GM12872 (cell line): ENCODE results near the gene KRTAP2-3.

Experiments used
- CTCF ChIP-seq: IDR thresholded peaks from 3 replicates; pipeline ENCODE4 v1.5.1; 2011; ENCODE audit warnings: low read depth, mild to moderate bottlenecking, low read length, moderate library complexity; ENCODE audit not compliant: insufficient read depth

Gene KRTAP2-3

GRCh38 chr17:41019415-41019814 is 40.5 kb downstream of the KRTAP2-3 start:
- TF ChIP-seq CTCF, result no peak

- no peak for TF ChIP-seq CTCF
Observed at GRCh38 chr17:41018541-41018940, 41.4 kb downstream of the KRTAP2-3 start.

GRCh38 chr17:41016578-41017215 is 43.2 kb downstream of the KRTAP2-3 start:
- no peak for TF ChIP-seq CTCF

GRCh38 chr17:41015454-41015853 is 44.5 kb downstream of the KRTAP2-3 start:
- no peak for TF ChIP-seq CTCF

GRCh38 chr17:41013606-41014005 is 46.3 kb downstream of the KRTAP2-3 start:
- TF ChIP-seq CTCF, result no peak

GRCh38 chr17:41013181-41013580 is 46.7 kb downstream of the KRTAP2-3 start:
- no peak for TF ChIP-seq CTCF

GRCh38 chr17:41012326-41013120 is 47.4 kb downstream of the KRTAP2-3 start:
- TF ChIP-seq CTCF, result no peak
